T-cell (primary cell): ENCODE measurements around the gene KIAA1671. TPM values are rescaled to one million over a fixed set of nuclear protein-coding genes. Genes with fewer than 3 reads are reported as not detected.

Source experiments
- ATAC-seq, 4 experiments: fragments of 200-7000 bp in 3 of 4; fragments of 150-1000 bp in 1 of 4; cut with Tn5 transposase; replicated peaks in 1 of 4; 1 replicate in 3 of 4; 2 replicates in 1 of 4; pipeline ENCODE4 v1.10.0; 2021; ENCODE audit warnings: moderate library complexity in 3 of 4, mild to moderate bottlenecking in 2 of 4, moderate number of reproducible peaks in 1 of 4
- CTCF ChIA-PET, 2 donors: fragments of 300-600 bp; sonication (Branson Sonifier 250); formaldehyde crosslinking; loops; one replicate each; lab custom pipeline; 2022; ENCODE audit warnings: antibody characterized with exemption in 2 of 2; lab: Charles Lee
- POLR2A ChIA-PET, 2 donors: fragments of 300-600 bp; sonication (Branson Sonifier 250); formaldehyde crosslinking; loops; one replicate each; lab custom pipeline; 2022; ENCODE audit warnings: antibody characterized with exemption in 2 of 2; lab: Charles Lee
- DNase-seq, 35 experiments: peaks; one replicate each; pipeline versions ENCODE4 v3.0.0 to v3.0.0-alpha.2; 2013 to 2023
- H3K27ac ChIP-seq: one replicate; pipeline ENCODE4 v1.5.1; 2013; ENCODE audit warnings: low read length
- H3K27me3 ChIP-seq, 2 experiments: replicated peaks in 1 of 2; 1 replicate in 1 of 2; 2 replicates in 1 of 2; pipeline versions ENCODE4 v1.6.1 to v1.7.0; 2013; ENCODE audit warnings: low read length in 1 of 2, mixed read lengths in 1 of 2; ENCODE audit not compliant: control insufficient read depth in 2 of 2, insufficient read depth in 2 of 2; ENCODE audit errors: extremely low read depth in 1 of 2
- H3K36me3 ChIP-seq, 2 donors: 1 replicate in 1 of 2; 2 replicates in 1 of 2; pipeline versions ENCODE4 v1.6.1 to v1.7.0; 2013; ENCODE audit warnings: low read length in 1 of 2; ENCODE audit not compliant: control insufficient read depth in 2 of 2, insufficient read depth in 1 of 2; ENCODE audit errors: extremely low read depth in 1 of 2
- H3K4me1 ChIP-seq, 2 experiments: 1 replicate in 1 of 2; 2 replicates in 1 of 2; pipeline versions ENCODE4 v1.6.1 to v1.7.0; 2013; ENCODE audit warnings: low read length in 2 of 2, mixed read lengths in 1 of 2; ENCODE audit not compliant: insufficient read depth in 2 of 2, control insufficient read depth in 1 of 2; ENCODE audit errors: extremely low read depth in 1 of 2
- H3K4me3 ChIP-seq, 2 donors: 1 replicate in 1 of 2; 2 replicates in 1 of 2; pipeline versions ENCODE4 v1.5.1 to v1.7.0; 2013; ENCODE audit warnings: mild to moderate bottlenecking in 2 of 2, low read length in 1 of 2, moderate library complexity in 1 of 2; ENCODE audit not compliant: control insufficient read depth in 1 of 2; ENCODE audit errors: extremely low read depth in 1 of 2
- H3K9me3 ChIP-seq: 2 replicates; pipeline ENCODE4 v1.7.0; 2013
- H3K27ac Mint-ChIP-seq, 2 donors: one replicate each; pipeline ENCODE4 v1.8.0; 2020 to 2021; ENCODE audit warnings: mild to moderate bottlenecking in 2 of 2, mixed read lengths in 2 of 2
- H3K27me3 Mint-ChIP-seq, 2 donors: one replicate each; pipeline ENCODE4 v1.8.0; 2021 to 2022; ENCODE audit warnings: mixed read lengths in 2 of 2
- H3K36me3 Mint-ChIP-seq: one replicate; pipeline ENCODE4 v1.8.0; 2021; ENCODE audit warnings: mixed read lengths
- H3K4me1 Mint-ChIP-seq, 3 donors: one replicate each; pipeline ENCODE4 v1.8.0; 2020 to 2022; ENCODE audit warnings: mixed read lengths in 3 of 3, mild to moderate bottlenecking in 1 of 3
- H3K4me3 Mint-ChIP-seq, 3 donors: one replicate each; pipeline ENCODE4 v1.8.0; 2020 to 2022; ENCODE audit warnings: mild to moderate bottlenecking in 3 of 3, mixed read lengths in 3 of 3, moderate library complexity in 3 of 3
- H3K9me3 Mint-ChIP-seq, 3 donors: one replicate each; pipeline ENCODE4 v1.8.0; 2020 to 2022; ENCODE audit warnings: mixed read lengths in 3 of 3
- WGBS: methylation state at CpG from one replicate; pipeline ENCODE4 v1.1.5; 2013; ENCODE audit warnings: missing lambda C conversion rate; ENCODE audit not compliant: insufficient coverage; 5-methylcytosine and 5-hydroxymethylcytosine counted together
- total RNA-seq, 35 experiments: library from RNA in 6 of 35; stranded (reverse) in 6 of 35; fragments of 120-200 nt in 1 of 35; gene quantifications; one replicate each; pipeline versions ENCODE4 v1.2.1 to v1.2.4 and lab custom pipeline; 2013 to 2026

Gene KIAA1671
- total RNA-seq, 5 donors from 2014 or later (not counting 1 experiment from before 2014, with no cell fraction given): 5.1 to 20.3 (median 9.0) TPM

DNA sequence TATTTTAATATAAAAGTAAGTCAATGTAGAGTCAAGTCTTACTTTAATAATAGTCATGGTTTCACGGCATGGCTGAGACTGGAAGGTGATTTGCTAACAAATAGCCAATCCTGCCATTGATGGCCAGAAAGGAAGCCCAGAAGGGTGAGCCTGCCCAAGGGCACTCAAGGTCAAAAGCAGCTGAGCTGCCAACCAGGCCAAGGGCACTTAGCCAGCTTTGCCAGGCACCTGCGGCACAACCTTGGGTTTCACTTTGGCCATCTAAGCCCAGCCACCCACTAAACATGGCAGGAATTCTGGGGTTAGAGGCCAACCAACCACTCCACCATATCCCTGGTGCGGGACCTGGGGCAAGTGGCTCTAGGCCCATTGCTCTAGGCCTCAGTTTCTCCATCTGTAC is 10.2 kb upstream of the KIAA1671 start:
- Mint-ChIP-seq H3K4me3 (no peak overlapping the region), H3K36me3 (no peaks in the 10 kb centered on the region), H3K27me3 (peaks cover 4 to 31% of the 10 kb centered on the region in 2 donors), H3K27ac (no peak overlapping the region), H3K9me3 (no peaks in the 10 kb centered on the region), H3K4me1 (no peaks in the 10 kb centered on the region)
- no peak for DNase-seq
- H3K27ac ChIP-seq: no peak overlapping the region
- ChIA-PET POLR2A (no interaction called here), CTCF (interaction anchor here in 1 of 2 donors (0.6 kb wide), 1 partner anchor 12 kb away, joined by 9 read pairs; no protein-coding TSS in a partner anchor)
- no peaks in the 10 kb centered on the region for H3K36me3 ChIP-seq
- no peak overlapping the region for H3K4me3 ChIP-seq
- peaks cover 0 to 36% of the 10 kb centered on the region in 2 experiments for H3K27me3 ChIP-seq
- no peaks in the 10 kb centered on the region for H3K9me3 ChIP-seq
- no peaks in the 10 kb centered on the region for H3K4me1 ChIP-seq
- no peak for ATAC-seq
- 77% methylated on average over 2 of the region's 3 CpGs for whole genome bisulfite sequencing

GRCh38 chr22:24944217-24944937 is 8.1 kb upstream of the KIAA1671 start:
- Mint-ChIP-seq H3K9me3 (no peaks in the 10 kb centered on the region), H3K36me3 (no peaks in the 10 kb centered on the region), H3K4me3 (no peak overlapping the region), H3K27me3 (peaks cover 23 to 43% of the 10 kb centered on the region in 2 donors), H3K27ac (no peak overlapping the region), H3K4me1 (no peaks in the 10 kb centered on the region)
- H3K4me1 ChIP-seq: no peaks in the 10 kb centered on the region
- H3K27ac ChIP-seq: no peak overlapping the region
- ATAC-seq (no peak), DNase-seq (no peak)
- H3K27me3 ChIP-seq: peaks cover 0 to 36% of the 10 kb centered on the region in 2 experiments
- ChIA-PET CTCF (interaction anchor here in 1 of 2 donors (0.9 kb wide), 1 partner anchor 111 kb away, joined by 3 read pairs; no protein-coding TSS in a partner anchor), POLR2A (no interaction called here)
- WGBS: 84% methylated on average over 6 of the region's 10 CpGs
- no peaks in the 10 kb centered on the region for H3K36me3 ChIP-seq
- H3K9me3 ChIP-seq: no peaks in the 10 kb centered on the region
- no peak overlapping the region for H3K4me3 ChIP-seq

DNA sequence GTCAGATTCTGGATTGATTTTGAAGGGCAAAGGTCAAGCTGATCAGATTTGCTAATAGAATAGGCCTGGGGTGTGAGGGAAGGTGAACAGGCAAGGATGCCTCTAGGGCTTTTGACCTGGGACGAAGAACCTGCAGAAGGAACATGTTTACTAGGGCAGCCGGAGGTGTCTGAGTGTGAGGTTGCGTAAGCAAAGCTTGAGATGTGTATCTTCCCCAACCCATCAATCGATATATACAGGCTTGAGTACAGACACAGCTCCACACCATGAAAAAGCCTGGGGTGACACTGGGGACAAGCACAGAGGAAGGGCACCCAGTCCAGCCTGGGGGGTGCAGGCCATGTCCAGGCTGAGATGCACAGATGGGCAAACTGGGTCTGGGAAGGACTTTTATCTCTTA is 7.1 kb upstream of the KIAA1671 start:
- ATAC-seq (no peak), DNase-seq (no peak)
- CTCF ChIA-PET: no interaction called here
- H3K9me3 ChIP-seq: no peaks in the 10 kb centered on the region
- H3K27me3 ChIP-seq: peaks cover 0 to 39% of the 10 kb centered on the region in 2 experiments
- POLR2A ChIA-PET: no interaction called here
- no peaks in the 10 kb centered on the region for H3K4me1 ChIP-seq
- H3K36me3 ChIP-seq: no peaks in the 10 kb centered on the region
- H3K4me1 Mint-ChIP-seq: peaks cover 0 to 5% (median 0%) of the 10 kb centered on the region in 3 donors
- H3K9me3 Mint-ChIP-seq: no peaks in the 10 kb centered on the region
- no peaks in the 10 kb centered on the region for H3K36me3 Mint-ChIP-seq
- 88% methylated on average over 1 of the region's 4 CpGs for WGBS
- H3K27ac ChIP-seq: no peak overlapping the region
- no peak overlapping the region for H3K27ac Mint-ChIP-seq
- H3K27me3 Mint-ChIP-seq: peaks cover 33 to 52% of the 10 kb centered on the region in 2 donors
- no peak overlapping the region for H3K4me3 ChIP-seq
- no peak overlapping the region for H3K4me3 Mint-ChIP-seq

- WGBS: 83% methylated on average over 4 of the region's 7 CpGs
- Histone ChIP-seq H3K36me3 (no peaks in the 10 kb centered on the region), H3K27me3 (peaks cover 0 to 55% of the 10 kb centered on the region in 2 experiments), H3K9me3 (no peaks in the 10 kb centered on the region), H3K4me3 (no peak overlapping the region), H3K4me1 (peaks cover 0 to 10% of the 10 kb centered on the region in 2 experiments), H3K27ac (no peak overlapping the region)
- CTCF ChIA-PET: interaction anchor here in 1 of 2 donors (0.6 kb wide), 1 partner anchor 33 kb away, joined by 3 read pairs; no protein-coding TSS in a partner anchor
- Mint-ChIP-seq H3K4me3 (no peak overlapping the region), H3K9me3 (no peaks in the 10 kb centered on the region), H3K4me1 (peaks cover 7 to 14% (median 7%) of the 10 kb centered on the region in 3 donors), H3K27me3 (peaks cover 44 to 65% of the 10 kb centered on the region in 2 donors), H3K27ac (no peak overlapping the region), H3K36me3 (no peaks in the 10 kb centered on the region)
- no peak for ATAC-seq
- POLR2A ChIA-PET: no interaction called here
- DNase-seq: no peak
Observed at GRCh38 chr22:24947383-24947782, 5.1 kb upstream of the KIAA1671 start.

GRCh38 chr22:24947881-24948280 is 4.6 kb upstream of the KIAA1671 start:
- H3K36me3 Mint-ChIP-seq: no peaks in the 10 kb centered on the region
- DNase-seq (no peak), ATAC-seq (no peak)
- Histone ChIP-seq H3K27me3 (peaks cover under 1 to 54% of the 10 kb centered on the region in 2 experiments), H3K36me3 (no peaks in the 10 kb centered on the region), H3K4me3 (no peak overlapping the region), H3K4me1 (peaks cover under 1 to 12% of the 10 kb centered on the region in 2 experiments), H3K9me3 (no peaks in the 10 kb centered on the region), H3K27ac (no peak overlapping the region)
- 78% methylated on average over 12 of the region's 12 CpGs for WGBS
- peaks cover 40 to 62% of the 10 kb centered on the region in 2 donors for H3K27me3 Mint-ChIP-seq
- peaks cover 7 to 14% (median 8%) of the 10 kb centered on the region in 3 donors for H3K4me1 Mint-ChIP-seq
- no peaks in the 10 kb centered on the region for H3K9me3 Mint-ChIP-seq
- no peak overlapping the region for H3K4me3 Mint-ChIP-seq
- CTCF ChIA-PET: no interaction called here
- POLR2A ChIA-PET: no interaction called here
- H3K27ac Mint-ChIP-seq: no peak overlapping the region

DNA sequence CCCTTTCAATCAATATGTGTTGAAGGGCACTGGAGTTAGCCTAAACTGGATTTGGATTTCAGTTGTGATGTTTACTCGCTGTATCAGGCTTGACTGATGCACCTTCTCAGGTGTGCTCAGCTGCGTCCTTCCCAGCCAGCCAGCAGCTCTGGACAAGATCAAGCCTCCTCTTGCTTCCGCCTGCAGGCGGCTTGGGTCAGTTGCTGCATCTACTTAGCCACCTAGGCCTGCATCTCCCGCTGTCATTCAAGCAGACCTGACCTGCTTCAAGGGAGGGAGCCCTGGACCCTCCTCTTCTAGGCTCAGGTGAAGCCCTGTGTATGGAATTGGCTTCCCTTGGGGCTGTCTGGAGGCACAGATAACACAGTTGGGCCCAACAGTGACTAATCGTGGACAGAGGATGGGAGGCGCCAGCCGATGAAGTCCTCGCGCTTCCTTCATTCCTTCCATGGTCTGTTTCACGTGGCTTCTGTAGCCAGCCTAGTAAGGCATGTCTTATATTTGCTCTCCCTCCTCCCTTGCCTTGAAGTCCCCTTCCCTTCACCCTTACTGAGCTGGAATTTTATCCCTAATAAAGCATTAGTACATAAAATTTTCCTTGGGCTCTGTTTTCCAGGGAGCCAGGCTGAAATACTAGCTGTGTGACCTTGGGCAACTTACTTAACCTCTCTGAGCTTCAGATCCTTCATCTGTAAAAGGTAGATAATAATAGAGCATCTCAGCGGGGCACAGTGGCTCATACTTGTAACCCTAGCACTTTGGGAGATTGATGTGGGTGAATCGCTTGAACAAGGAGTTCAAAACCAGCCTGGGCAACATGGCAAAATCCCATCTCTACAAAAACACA is 3.9 kb upstream of the KIAA1671 start:
- H3K27ac ChIP-seq: no peak overlapping the region
- Mint-ChIP-seq H3K9me3 (no peaks in the 10 kb centered on the region), H3K4me3 (no peak overlapping the region), H3K27me3 (peaks cover 43 to 66% of the 10 kb centered on the region in 2 donors), H3K4me1 (peaks cover 12 to 18% (median 12%) of the 10 kb centered on the region in 3 donors), H3K36me3 (no peaks in the 10 kb centered on the region), H3K27ac (no peak overlapping the region)
- WGBS: 81% methylated on average over 8 of the region's 13 CpGs
- H3K4me1 ChIP-seq: peaks cover 2 to 19% of the 10 kb centered on the region in 2 experiments
- peaks cover 2 to 61% of the 10 kb centered on the region in 2 experiments for H3K27me3 ChIP-seq
- DNase-seq (no peak), ATAC-seq (no peak)
- ChIA-PET CTCF (no interaction called here), POLR2A (no interaction called here)
- H3K4me3 ChIP-seq: no peak overlapping the region
- no peaks in the 10 kb centered on the region for H3K9me3 ChIP-seq
- H3K36me3 ChIP-seq: no peaks in the 10 kb centered on the region
